Calu3 (cell line): ENCODE measurements around the gene GJA9. TPM values are rescaled to one million over a fixed set of nuclear protein-coding genes. Genes with fewer than 3 reads are reported as not detected.
A peak's percentile ranks its signal among the peaks of the same experiment; 100 is the strongest.

Experiments used
- BruUV-seq: library from RNA; stranded (reverse); fragments of 400-500 nt; replicated peaks from 2 replicates; lab custom pipeline; 2021; lab: Mats Ljungman, UMichigan
- CTCF ChIA-PET: fragments of 300-600 bp; sonication (Branson Sonifier 250); formaldehyde crosslinking; loops from one replicate; lab custom pipeline; 2022; ENCODE audit warnings: antibody characterized with exemption; lab: Charles Lee
- DNase-seq: peaks from one replicate; pipeline ENCODE4 v3.0.0; 2022
- H3K27ac Mint-ChIP-seq: one replicate; pipeline ENCODE4 v1.8.0; 2022; ENCODE audit warnings: mixed read lengths; ENCODE audit not compliant: unreplicated experiment
- H3K27me3 Mint-ChIP-seq: one replicate; pipeline ENCODE4 v1.8.0; 2022; ENCODE audit warnings: mixed read lengths; ENCODE audit not compliant: unreplicated experiment
- H3K36me3 Mint-ChIP-seq: one replicate; pipeline ENCODE4 v1.8.0; 2022; ENCODE audit warnings: mild to moderate bottlenecking, moderate library complexity, mixed read lengths; ENCODE audit not compliant: insufficient read depth, unreplicated experiment
- H3K4me1 Mint-ChIP-seq: one replicate; pipeline ENCODE4 v1.8.0; 2022; ENCODE audit warnings: mild to moderate bottlenecking, low read depth, mixed read lengths; ENCODE audit not compliant: unreplicated experiment
- H3K4me3 Mint-ChIP-seq: one replicate; pipeline ENCODE4 v1.8.0; 2022; ENCODE audit warnings: mild to moderate bottlenecking, low read depth, moderate library complexity, mixed read lengths; ENCODE audit not compliant: unreplicated experiment
- H3K9me3 Mint-ChIP-seq: one replicate; pipeline ENCODE4 v1.8.0; 2022; ENCODE audit warnings: low read depth, mixed read lengths; ENCODE audit not compliant: unreplicated experiment
- CTCF ChIP-seq: fragments of 200-600 bp; IDR thresholded peaks from one replicate; pipeline ENCODE4 v1.8.0; 2022; ENCODE audit warnings: antibody characterized with exemption; ENCODE audit not compliant: unreplicated experiment
- intact Hi-C: fragments of 100-400 bp; cut with micrococcal nuclease; formaldehyde crosslinking; loops from one replicate; pipeline ENCODE4 v1.10.0; 2022; ENCODE audit not compliant: unreplicated experiment
- total RNA-seq: library from RNA; stranded (reverse); gene quantifications from 2 replicates; pipeline ENCODE4 v1.2.3, GENCODE V29; 2022

Gene GJA9
- total RNA-seq, 1 experiment from 2014 or later = not detected

GRCh38 chr1:38870996-38871395 lies 10.4 kb downstream of the GJA9 start:
- H3K27me3 Mint-ChIP-seq = no peaks in the 10 kb centered on the region
- intact Hi-C loops = loop anchor here (5.0 kb wide), 2 partner anchors 121 to 221 kb away; partner anchors contain the start of gene AKIRIN1
- no peak for TF ChIP-seq CTCF
- H3K4me1 Mint-ChIP-seq = peaks cover 14% of the 10 kb centered on the region
- no peak for DNase-seq
- H3K36me3 Mint-ChIP-seq = peaks cover 27% of the 10 kb centered on the region
- H3K4me3 Mint-ChIP-seq = no peak overlapping the region
- H3K27ac Mint-ChIP-seq = no peak overlapping the region
- no TSS peak for BruUV-seq
- CTCF ChIA-PET = no interaction called here
- H3K9me3 Mint-ChIP-seq = no peaks in the 10 kb centered on the region

- Mint-ChIP-seq H3K4me3 (no peak overlapping the region), H3K27ac (no peak overlapping the region), H3K4me1 (peaks cover 11% of the 10 kb centered on the region), H3K36me3 (peaks cover 9% of the 10 kb centered on the region), H3K27me3 (no peaks in the 10 kb centered on the region), H3K9me3 (no peaks in the 10 kb centered on the region)
- intact Hi-C loops = no loop called here
- CTCF ChIA-PET = interaction anchor here (0.7 kb wide), 1 partner anchor 86 kb away, joined by 3 read pairs; no protein-coding TSS in a partner anchor
- no TSS peak for BruUV-seq
- no peak for TF ChIP-seq CTCF
- no peak for DNase-seq
Observed at GRCh38 chr1:38867208-38867607, 14.2 kb downstream of the GJA9 start.

GRCh38 chr1:38865112-38865715 lies 16.2 kb downstream of the GJA9 start:
- no peaks in the 10 kb centered on the region for H3K27me3 Mint-ChIP-seq
- TF ChIP-seq CTCF = no peak
- intact Hi-C loops = no loop called here
- no peak overlapping the region for H3K27ac Mint-ChIP-seq
- no peaks in the 10 kb centered on the region for H3K4me1 Mint-ChIP-seq
- CTCF ChIA-PET = interaction anchor here (0.6 kb wide), 1 partner anchor 93 kb away, joined by 3 read pairs; no protein-coding TSS in a partner anchor
- DNase-seq = no peak
- BruUV-seq = no TSS peak
- H3K9me3 Mint-ChIP-seq = no peaks in the 10 kb centered on the region
- H3K4me3 Mint-ChIP-seq = no peak overlapping the region
- peaks cover 6% of the 10 kb centered on the region for H3K36me3 Mint-ChIP-seq

GRCh38 chr1:38860454-38860795 lies 21.0 kb downstream of the GJA9 start:
- intact Hi-C loops = no loop called here
- H3K27me3 Mint-ChIP-seq = no peaks in the 10 kb centered on the region
- H3K4me3 Mint-ChIP-seq = peak overlapping the region; percentile 91

More at GRCh38 chr1:38860454-38860795, 21.0 kb downstream of the GJA9 start:
- peak overlapping the region; percentile 74 for H3K27ac Mint-ChIP-seq
- peaks cover 8% of the 10 kb centered on the region for H3K4me1 Mint-ChIP-seq
- no peak for TF ChIP-seq CTCF
- DNase-seq = no peak
- BruUV-seq = TSS peak; percentile 57
- peaks cover 32% of the 10 kb centered on the region for H3K36me3 Mint-ChIP-seq
- CTCF ChIA-PET = no interaction called here
- no peaks in the 10 kb centered on the region for H3K9me3 Mint-ChIP-seq
